Adrenal gland (tissue), 5 donors: Measurements from ENCODE around the gene ASB15.

Experiments
- POLR2A ChIP-seq, 2 donors: fragments of 450-650 bp; IDR thresholded peaks; one replicate each; pipeline ENCODE4 v1.6.1; 2017; ENCODE audit warnings: antibody characterized with exemption in 2 of 2, mild to moderate bottlenecking in 2 of 2, moderate library complexity in 1 of 2
- TF ChIP-seq, protein P1 (sequence below), 6 experiments: fragments of 450-650 bp in 4 of 6; fragments of 200-600 bp in 2 of 6; sonication (generic) in 1 of 6; IDR thresholded peaks; 1 replicate in 5 of 6; 2 replicates in 1 of 6; pipeline versions ENCODE4 v1.5.1 to v1.8.0; 2016 to 2021; ENCODE audit warnings: antibody characterized with exemption in 6 of 6, mild to moderate bottlenecking in 2 of 6, moderate library complexity in 1 of 6
- donor health status: DM: no; HTN: no; CAD: no.

DNA sequence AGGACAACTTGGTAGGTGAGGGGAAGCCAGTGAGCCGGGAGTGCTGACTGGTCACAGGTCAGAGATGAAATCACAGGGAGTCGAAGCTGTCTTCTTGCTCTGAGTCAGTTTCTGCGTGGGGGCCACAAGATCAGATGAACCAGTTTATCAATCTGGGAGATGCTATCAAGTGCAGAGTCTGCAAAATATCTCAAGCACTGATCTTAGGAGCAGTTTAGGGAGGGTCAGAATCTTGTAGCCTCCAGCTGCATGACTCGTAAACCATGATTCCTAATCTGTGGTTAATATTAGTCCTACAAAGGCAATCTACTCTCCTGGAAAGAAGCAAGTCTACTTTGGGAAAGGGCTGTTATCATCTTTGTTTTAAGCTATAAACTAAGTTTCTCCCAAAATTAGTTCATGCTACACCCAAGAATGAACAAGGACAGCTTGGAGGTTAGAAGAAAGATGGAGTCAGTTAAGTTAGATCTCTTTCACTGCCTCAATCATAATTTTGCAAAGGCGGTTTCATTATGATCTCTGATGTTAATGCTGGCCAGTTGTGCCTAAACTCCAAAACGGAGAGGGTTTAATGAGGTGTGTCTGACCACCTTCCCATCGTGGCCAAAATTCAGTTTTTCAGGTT lies 45.6 kb downstream of the ASB15 start:
- TF ChIP-seq, protein P1, sequence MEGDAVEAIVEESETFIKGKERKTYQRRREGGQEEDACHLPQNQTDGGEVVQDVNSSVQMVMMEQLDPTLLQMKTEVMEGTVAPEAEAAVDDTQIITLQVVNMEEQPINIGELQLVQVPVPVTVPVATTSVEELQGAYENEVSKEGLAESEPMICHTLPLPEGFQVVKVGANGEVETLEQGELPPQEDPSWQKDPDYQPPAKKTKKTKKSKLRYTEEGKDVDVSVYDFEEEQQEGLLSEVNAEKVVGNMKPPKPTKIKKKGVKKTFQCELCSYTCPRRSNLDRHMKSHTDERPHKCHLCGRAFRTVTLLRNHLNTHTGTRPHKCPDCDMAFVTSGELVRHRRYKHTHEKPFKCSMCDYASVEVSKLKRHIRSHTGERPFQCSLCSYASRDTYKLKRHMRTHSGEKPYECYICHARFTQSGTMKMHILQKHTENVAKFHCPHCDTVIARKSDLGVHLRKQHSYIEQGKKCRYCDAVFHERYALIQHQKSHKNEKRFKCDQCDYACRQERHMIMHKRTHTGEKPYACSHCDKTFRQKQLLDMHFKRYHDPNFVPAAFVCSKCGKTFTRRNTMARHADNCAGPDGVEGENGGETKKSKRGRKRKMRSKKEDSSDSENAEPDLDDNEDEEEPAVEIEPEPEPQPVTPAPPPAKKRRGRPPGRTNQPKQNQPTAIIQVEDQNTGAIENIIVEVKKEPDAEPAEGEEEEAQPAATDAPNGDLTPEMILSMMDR (IDR thresholded peaks at IDR 0.05), result no peak
- no peak for TF ChIP-seq POLR2A (IDR thresholded peaks at IDR 0.05)
